NCI-H1105 (cell line): ENCODE data around the gene OR52B2.

Experiments used
- DNase-seq: peaks from one replicate; lab custom pipeline; 2025; lab: John Stamatoyannopoulos, UW

The OR52B2 gene

GRCh38 chr11:6170226-6170625 is at the start of gene OR52B2:
Gene OR52B2, minus strand, starts transcription at chr11:6170326. Its CDS starts 0 bp downstream, at chr11:6170326.
- no peak for DNase-seq

- no peak for DNase-seq
These were observed 49.2 kb upstream of the OR52B2 start for GRCh38 chr11:6219359-6219758.

GRCh38 chr11:6217722-6218121 is 47.6 kb upstream of the OR52B2 start:
- DNase-seq, result no peak

GRCh38 chr11:6216501-6216900 is 46.4 kb upstream of the OR52B2 start:
- no peak for DNase-seq

- DNase-seq, result no peak
These were observed 44.4 kb upstream of the OR52B2 start for GRCh38 chr11:6214530-6214929.

GRCh38 chr11:6210274-6210955 is 40.3 kb upstream of the OR52B2 start:
- no peak for DNase-seq

- DNase-seq, result no peak
These were observed 39.7 kb upstream of the OR52B2 start for GRCh38 chr11:6209801-6210200.

GRCh38 chr11:6206456-6207180 is 36.5 kb upstream of the OR52B2 start:
- no peak for DNase-seq

GRCh38 chr11:6205366-6205765 is 35.2 kb upstream of the OR52B2 start, which contains the start of gene C11orf42:
Gene C11orf42, plus strand, starts transcription at chr11:6205557. Its CDS starts 59 bp downstream, at chr11:6205616.
- no peak for DNase-seq

- DNase-seq, result no peak
These were observed 34.6 kb upstream of the OR52B2 start for GRCh38 chr11:6204706-6205105.

GRCh38 chr11:6203327-6203726 is 33.2 kb upstream of the OR52B2 start:
- no peak for DNase-seq

- DNase-seq, result no peak
These were observed 31.9 kb upstream of the OR52B2 start for GRCh38 chr11:6202041-6202440.

- no peak for DNase-seq
These were observed 31.4 kb upstream of the OR52B2 start for GRCh38 chr11:6201481-6201880.

GRCh38 chr11:6200975-6201374 is 30.8 kb upstream of the OR52B2 start:
- no peak for DNase-seq

GRCh38 chr11:6199174-6199810 is 29.2 kb upstream of the OR52B2 start, which contains the start of gene OR52W1:
Gene OR52W1, plus strand, starts transcription at chr11:6199224. Its CDS starts 0 bp downstream, at chr11:6199224.
- DNase-seq, result no peak

GRCh38 chr11:6197466-6198200 is 27.5 kb upstream of the OR52B2 start:
- no peak for DNase-seq

- DNase-seq, result no peak
These were observed 26.3 kb upstream of the OR52B2 start for GRCh38 chr11:6196396-6196795.

- DNase-seq, result no peak
These were observed 24.0 kb upstream of the OR52B2 start for GRCh38 chr11:6194065-6194581.

- DNase-seq, result no peak
These were observed 21.6 kb upstream of the OR52B2 start for GRCh38 chr11:6191742-6192141.

GRCh38 chr11:6175440-6175839 is 5.3 kb upstream of the OR52B2 start:
- DNase-seq, result no peak

GRCh38 chr11:6156628-6157359 is 13.3 kb downstream of the OR52B2 start:
- no peak for DNase-seq
